ENCODE data around the gene STRN4.

DNA sequence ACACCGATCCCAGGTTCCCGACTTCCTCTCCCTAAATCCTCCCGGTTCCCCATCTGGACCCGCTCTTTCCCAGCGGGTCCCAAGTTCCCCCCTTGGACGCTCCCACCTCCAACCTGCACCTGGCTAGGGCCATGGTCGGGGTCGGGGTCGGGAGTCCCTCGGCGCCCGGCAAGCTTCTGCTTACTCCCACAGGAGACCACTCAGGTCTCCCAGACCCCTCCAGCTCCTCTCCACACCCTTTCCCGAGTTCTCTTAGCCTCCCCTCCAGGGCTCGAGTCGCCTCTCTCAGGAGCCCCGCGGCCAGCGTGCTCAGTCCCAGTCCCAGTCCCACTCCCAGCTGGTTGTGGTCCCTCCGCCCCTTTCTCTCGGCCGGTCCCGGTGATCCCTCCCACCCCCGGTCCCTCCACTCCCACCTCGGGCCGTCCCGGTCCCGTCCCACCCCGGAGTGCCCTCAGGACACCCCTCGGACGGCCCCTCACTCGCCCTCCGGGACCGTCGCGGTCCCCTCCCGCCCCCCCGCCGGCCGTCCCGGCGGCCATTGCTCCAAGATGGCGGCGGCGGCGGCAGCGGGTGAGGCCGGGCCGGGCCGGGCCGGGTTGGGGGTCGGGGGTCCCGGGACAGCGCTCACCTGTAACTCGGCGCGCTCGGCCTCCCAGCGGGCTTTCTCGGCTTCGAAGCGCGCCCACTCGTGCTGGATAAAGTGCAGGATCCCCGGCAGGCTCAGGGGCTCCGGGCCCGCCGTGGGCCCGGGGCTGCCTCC, 549 bp downstream of the STRN4 start, which contains the start of gene FKRP:
- TF ChIP-seq CTCF (IDR thresholded peaks at IDR 0.05; ENCODE audit: extremely low read depth in 1 of 2, insufficient read depth in 1 of 2, low read depth in 1 of 2, low read length in 2 of 2) (no peak), POLR2A (IDR thresholded peaks at IDR 0.05; ENCODE audit: low read depth, low read length) (no peak), POLR2AphosphoS5 (IDR thresholded peaks at IDR 0.05; ENCODE audit: insufficient read depth, low read depth, low read length) (no peak)
